Germinal center (tissue), 1 donor: ENCODE results near the gene CRYBB2.
"Not testable (repeated sequence)": the region's sequence is repeated elsewhere in the genome, so short reads cannot be mapped to it uniquely, and the experiment has no call there.

ENCODE experiments used
- DNase-seq: peaks from one replicate; pipeline ENCODE4 v3.0.0; 2012; ENCODE audit warnings: mixed read lengths, low spot score

CRYBB2 gene

DNA sequence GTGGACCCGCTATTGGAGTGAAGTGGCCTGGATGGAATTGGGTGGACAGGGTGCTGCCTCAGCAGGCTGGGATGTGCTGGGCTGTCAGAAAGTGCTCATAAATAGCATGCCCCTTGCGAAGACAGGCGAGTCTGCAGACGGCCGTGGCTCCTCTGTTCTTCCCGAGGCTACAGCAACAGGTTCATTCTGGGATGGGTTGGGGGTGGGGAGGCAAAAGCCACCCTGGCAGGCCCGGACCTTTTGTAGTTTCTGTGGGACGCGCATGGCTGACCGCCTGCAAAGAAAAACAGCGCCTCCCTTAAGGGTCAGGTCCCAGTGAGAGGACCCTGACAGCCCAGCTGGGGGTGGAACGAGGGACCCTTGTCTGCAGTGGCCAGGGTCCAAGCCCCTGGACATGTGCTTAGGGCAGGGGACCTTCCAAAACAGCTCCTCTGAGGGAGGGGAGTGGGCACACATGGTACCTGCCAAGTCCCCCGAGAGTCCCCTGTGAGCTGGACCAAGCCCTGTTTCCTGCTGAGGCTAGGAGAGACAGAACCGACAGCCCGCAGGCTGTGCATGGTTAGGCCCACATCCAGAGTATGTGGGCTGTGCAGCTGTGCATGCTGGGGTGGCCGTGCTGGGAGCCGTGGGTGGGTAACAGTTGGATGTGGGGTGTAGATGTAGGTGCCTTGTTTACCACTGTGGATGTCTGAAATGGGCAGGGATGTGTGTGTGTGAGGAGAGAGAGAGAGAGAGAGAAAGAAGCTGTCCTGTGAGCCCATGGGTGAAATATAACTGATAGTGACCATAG lies 19.5 kb upstream of the CRYBB2 start, which contains the start of gene CRYBB3:
CRYBB3 (plus strand) TSS at position 128 of the 790 bp plus-strand sequence. CDS start 1,539 bp downstream, outside the sequence.
- DNase-seq, result no peak

DNA sequence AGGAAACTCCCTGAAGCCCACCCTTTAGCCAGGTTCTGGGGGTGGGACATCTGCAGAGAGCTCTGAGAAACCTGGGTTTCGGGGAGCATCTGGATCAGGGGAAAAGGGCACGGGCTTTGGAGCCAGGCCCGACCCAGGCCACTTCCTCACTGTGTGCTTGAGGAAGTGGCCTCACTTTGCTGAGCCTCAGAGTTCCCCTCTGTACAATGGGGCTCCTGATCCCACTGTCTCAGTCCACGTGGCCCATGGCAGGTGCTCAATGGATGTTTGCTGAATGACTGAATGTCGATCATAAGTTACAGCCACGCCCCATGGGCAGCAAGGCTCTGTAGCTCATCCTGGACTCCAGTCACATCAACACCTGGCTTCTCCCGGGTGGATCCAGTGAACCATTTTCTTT lies 18.5 kb upstream of the CRYBB2 start:
- DNase-seq, result no peak

DNA sequence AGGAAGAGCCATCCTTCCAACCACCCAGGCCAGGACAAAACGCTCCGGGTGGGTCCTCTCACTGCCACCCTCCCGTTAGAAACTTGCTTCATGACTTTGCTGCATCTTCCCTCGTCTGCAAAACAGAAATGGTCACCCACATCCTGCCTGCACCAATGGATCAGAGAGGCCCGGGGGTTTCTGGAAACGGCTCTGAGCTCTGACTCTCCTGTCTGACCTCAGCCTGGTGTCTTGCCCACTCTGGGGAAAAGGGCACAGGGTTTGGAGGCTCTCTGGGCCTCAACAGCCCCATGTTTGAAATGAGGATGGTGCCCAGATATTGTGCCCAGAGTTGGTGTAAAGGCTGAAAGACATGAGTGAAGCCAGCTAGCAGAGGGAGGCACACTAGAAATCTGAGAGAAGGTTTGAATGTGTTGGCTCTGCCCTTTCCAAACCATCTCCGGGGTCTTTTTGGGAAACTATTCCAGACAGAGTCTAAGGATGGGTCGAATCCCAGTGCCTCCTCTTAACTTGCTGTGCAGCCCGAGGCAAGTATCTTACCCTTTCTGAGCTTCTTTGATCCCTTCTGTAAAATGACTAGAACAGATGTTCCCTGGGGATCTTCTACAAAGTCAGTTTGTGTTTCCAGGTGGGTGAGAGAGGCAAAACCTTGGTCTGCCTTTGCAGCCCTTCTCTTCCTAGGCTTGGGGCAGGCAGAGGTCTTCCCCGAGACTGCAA lies 17.7 kb upstream of the CRYBB2 start:
- no peak for DNase-seq

DNA sequence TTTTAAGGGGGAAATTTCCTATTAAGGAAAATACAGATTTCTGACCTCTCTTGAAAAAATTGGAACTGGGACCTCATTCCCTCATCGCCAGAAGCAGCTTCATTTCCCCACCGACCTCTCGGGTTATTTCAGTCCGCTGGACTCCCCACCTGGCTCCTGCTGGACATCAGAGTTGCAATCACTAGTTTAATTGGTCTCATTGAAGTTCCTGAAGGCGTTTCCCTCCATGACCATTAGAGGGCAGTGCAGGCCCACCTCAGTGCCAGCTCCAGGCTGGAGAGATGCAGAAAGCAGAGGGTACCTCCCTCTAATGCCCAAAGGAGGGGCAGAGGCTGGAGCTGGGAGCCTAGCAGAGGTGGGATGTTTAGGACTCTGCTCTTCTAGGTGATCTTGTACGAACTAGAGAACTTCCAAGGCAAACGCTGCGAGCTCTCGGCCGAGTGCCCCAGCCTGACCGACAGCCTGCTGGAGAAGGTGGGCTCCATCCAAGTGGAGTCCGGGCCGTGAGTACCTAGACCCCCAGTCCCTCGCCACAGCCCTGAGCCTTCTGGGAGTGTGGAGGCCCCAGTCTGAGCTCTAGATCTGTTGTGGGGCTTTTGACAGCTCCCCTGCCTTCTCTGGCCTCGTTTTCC lies 17.0 kb upstream of the CRYBB2 start:
- DNase-seq, result peak; percentile 66

DNA sequence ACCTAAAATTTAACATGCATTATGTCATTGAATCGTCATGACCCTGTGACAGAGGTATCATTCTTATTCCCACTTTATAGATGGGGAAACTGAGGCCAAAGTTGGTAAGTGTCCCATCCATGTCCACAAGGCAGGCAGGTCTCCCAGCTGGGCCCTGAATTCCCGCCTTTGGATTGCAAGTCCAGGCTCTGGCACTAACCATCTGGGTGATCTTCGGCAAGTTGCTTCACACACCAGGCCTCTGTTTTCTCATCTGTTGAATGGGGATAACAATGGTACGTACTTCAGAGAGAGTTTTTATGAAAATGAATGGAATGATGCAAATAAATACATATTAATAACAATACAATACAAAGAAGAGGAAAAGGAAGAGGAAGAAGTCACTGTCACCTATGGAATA lies 16.4 kb upstream of the CRYBB2 start:
- no peak for DNase-seq

DNA sequence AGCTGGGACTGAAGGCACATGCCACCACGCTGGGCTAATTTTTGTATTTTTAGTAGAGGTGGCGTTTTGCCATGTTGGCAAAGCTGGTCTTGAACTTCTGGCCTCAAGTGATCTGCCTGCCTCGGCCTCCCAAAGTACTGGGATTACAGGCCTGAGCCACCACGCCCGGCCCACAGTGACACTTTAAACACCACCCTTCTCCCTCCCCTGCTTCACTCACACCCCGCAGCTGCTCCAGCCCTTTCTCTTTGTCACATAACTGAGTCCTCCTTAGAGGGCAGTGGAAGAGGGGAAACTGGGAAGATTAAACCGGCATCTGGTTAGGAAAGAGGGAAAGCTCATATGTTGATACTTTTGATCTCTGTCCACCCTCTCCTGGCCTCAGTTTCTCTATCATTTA lies 14.9 kb upstream of the CRYBB2 start:
- DNase-seq, result not testable (repeated sequence)

DNA sequence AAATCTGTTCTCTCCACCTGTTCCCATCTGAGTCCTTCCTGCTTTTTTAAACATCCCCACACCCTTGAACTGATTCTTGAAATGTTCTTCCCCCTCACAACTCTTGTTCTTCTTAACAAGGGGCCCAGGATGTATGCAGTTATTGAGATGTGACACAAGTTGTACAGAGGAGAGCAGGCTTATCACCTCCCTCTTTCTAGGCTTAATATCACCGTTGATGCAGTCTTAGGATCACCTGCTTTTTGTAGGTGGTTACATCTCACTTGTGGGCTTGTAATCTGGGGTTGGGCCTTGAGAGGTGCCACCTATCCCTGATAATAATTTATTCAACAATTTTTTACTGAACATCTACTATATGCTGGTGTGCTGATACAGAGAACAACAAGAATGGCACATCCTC lies 13.6 kb upstream of the CRYBB2 start:
- DNase-seq, result no peak

DNA sequence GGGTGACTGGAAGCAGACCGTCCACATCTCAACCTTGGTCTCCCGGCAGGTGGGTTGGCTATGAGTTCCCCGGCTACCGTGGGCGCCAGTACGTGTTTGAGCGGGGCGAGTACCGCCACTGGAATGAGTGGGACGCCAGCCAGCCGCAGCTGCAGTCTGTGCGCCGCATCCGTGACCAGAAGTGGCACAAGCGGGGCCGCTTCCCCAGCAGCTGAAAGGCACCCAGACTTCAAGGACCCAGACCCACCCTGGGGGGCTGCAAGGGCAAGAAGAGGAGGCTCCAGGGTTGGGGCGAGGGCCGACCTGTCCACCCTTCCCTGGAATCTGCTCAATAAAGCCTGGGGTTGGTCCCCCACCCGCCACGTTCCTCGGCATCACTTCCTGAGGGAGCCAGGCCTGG lies 12.4 kb upstream of the CRYBB2 start:
- DNase-seq, result no peak

DNA sequence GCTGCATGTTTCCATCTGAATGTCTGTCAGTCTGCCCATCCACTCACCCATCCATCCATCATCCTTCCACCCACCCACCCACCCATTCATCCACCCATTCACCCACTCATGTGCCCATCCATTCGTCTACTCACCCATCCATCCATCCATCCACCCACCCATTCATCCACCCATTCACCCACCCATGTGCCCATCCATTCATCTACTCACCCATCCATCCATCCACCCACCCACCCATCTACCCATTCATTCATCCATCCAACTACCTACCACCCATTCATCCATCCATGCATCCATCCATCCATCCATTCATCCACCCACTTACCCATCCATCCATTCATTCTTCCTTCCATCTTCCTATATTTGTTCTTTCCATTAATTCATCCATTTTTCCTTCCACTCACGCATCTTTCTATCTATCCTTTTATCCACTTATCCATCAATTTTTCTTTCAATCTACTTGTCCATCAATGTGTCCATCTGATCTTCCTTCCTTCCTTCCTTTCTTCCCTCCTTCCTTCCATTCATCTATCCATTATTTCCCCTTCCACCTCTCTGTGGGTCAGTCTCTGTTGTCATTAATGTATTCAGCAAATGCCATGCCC lies 11.8 kb upstream of the CRYBB2 start:
- DNase-seq, result no peak

DNA sequence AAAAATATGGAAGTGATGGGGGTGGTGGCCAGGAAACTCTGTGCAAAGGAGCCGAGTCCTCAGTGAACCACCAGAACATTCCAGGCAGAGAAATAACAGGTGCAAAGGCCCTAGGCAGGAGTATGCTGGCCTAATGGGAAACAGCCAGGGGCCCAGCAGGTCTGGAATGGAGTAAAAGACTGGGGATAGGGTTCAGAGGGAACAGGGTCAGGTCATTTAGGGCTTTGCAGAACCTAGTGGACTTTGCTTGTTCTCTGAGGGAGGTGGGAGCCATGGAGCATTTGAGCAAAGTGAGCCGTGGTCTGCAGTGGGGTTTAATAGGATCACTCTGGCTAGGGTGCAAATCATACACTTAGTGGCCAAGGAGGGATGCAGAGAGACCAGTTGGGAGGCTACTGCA lies 11.1 kb upstream of the CRYBB2 start:
- no peak for DNase-seq

DNA sequence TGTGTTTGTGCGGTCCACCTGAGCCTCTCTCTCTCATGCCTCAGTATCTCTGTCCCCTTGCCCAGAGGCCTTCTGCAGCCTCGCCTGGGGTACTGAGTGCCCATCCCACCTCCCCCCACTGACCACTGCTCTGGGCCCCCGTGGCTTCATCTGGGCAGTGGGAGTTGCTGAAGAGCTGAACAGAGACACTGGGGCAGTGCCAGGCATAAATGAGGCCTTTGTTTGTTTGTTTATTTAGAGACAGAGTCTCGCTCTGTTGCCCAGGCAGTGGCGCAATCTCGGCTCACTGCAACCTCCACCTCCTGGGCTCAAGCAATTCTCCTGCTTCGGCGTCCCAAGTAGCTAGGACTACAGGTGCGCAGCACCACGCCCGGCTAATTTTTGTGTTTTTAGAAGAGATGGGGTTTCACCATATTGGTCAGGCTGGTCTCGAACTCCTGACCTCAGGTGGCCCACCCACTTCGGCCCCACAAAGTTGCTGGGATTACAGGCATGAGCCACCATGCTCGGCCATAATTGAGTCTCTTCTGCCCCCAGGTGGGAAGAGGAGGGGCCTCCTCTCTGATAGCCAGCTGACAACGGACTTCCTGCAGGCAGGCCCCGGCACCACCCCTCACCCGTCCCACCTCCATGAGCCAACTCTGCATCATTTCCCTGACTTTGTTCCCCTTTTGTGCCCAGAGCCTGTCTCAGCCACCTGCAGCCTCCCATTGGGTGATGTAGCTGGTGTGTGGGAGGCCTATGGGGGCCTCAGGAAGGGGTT lies 10.5 kb upstream of the CRYBB2 start:
- no peak for DNase-seq

DNA sequence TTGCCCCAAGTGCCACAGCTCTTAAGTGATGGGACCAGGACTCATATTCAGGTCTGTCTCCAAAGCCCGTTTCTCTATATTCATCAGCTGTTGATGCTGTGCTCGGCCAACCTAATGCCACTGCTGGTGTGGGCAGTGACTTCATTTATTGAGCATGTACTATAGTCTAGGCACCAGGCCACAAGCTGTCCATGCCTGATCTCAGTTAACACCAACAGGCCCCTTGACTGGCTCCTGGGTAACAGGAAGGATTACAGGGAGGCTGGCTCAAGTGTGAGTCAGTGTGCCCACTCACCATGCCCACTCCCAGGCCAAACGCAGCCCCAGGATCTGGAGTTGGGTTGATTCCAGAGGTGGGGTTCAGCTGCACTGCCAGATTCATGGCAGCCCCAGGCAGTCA lies 8.6 kb upstream of the CRYBB2 start:
- DNase-seq, result no peak

DNA sequence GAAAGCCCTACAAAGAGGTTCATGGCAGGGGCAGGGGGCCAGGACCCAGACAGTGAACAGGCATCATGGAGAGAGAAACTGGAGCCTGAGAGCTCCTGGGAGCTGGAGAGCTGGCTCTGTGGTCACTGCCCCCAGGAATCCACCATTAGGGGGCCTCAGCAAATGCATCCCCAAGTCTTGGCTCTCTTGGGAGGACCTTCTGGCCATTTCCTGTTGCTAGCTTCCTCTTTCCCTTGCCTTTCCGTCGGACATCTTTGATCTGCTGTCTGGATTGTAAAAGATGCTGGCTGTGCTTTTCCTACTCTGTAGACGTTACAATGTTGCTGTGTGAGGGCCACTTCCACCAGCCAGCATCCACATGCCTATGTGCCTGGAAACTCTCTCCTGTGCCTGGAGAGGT lies 7.1 kb upstream of the CRYBB2 start:
- no peak for DNase-seq

DNA sequence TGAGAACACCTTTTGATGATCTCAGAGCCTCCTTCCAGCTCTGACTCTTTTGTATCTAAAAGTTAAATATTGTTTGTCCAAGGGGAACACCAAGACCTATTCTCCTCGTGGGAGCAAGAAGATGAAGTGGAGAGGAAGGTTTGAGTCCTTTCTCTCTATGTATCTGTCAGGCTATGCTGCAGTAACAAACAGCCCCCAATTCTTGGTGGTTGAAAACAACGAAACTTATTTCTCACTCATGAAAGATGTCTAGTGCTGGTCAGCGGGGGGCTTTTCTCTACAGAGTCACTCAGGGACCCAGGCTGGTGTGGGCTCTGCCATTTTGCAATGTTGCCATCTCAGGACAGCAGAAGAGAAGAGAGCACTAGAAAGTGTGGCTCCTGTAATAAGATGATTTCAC lies 6.2 kb upstream of the CRYBB2 start:
- no peak for DNase-seq

DNA sequence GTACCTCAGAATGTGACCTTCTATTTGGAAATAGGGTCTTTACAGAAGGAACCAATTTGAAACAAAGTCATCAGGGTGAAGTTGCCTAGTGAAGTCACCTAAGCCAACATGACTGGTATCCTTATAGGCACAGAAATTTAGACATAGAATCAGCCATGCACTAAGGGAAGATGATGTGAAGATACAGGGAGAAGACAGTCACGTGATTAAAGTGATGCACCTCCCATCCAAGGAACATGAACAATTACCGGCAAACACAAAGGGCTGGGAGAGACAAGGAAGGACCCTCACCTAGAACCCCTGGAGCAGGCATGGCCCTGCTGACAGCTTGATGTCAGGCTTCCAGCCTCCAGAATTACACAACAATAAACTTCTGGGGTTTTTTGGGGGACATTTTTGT lies 3.2 kb upstream of the CRYBB2 start:
- no peak for DNase-seq

DNA sequence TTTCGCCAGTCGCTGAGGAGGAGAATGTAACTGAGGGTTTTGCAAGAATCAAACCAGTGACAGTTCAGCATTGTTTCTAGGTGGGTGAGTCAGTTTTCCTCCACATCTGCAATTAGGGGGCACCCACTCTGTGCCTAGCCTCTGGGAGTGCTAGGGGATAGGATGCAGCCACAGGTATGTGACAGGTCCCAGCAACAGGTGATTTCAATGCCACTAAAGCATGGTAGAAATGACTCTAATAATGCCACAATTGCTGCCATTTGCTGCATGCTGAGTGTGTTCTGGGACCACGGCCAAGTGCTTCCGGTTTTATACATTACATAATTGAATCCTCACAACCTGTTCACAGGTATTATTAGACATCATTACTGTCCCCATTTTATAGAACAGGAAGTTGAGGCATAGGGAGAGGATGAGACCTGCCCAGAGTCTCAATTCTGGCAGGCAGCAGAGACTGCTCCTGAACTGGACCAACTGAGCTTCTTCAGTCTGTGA lies 556 bp downstream of the CRYBB2 start:
- no peak for DNase-seq

DNA sequence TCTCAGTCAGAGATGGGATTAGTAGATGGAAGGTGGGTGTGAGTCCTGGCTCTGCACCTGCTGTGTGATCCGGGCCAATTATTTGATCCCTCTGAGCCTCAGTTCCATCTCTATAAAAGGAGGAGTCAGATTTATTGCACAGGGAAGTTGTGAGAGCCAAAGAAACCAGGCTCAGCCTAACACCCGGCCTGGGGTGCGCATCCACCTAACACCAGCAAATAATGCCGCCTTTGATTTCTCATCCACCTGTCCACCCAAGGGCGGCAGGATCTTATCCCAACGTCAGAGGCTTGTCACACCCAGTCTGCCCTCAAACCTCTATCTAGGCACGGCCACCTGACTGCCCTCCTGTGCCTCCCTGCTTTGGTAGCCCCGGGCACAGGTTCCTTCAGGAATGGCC lies 2.4 kb downstream of the CRYBB2 start:
- no peak for DNase-seq

DNA sequence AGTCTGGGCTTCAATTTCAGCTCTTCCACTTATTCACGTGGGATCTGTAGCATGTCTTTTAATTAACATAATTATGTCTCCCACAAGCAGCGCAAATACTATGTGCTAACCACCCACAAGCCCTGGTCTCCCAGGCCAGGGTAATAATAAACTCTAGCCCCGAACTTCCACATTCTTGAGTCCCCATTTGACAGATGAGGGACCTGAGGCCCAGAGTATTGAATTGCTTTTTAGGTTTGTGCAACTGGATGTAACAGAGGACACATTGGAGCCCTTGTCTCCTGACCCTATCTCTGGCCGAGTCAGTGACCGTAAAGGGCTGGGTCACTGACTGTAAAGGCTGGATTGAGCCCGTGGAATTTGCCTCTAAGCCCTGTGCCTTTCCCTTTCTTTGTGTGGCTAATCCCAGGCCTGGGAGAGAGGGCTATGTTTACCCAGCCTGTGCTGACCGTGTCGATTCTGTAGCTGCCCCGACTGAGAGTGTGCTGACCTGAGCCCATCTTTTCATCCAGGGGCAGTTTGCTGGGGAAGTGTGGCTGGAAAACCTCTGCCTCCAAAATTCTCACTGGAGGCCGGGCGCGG lies 3.9 kb downstream of the CRYBB2 start:
- DNase-seq, result no peak

DNA sequence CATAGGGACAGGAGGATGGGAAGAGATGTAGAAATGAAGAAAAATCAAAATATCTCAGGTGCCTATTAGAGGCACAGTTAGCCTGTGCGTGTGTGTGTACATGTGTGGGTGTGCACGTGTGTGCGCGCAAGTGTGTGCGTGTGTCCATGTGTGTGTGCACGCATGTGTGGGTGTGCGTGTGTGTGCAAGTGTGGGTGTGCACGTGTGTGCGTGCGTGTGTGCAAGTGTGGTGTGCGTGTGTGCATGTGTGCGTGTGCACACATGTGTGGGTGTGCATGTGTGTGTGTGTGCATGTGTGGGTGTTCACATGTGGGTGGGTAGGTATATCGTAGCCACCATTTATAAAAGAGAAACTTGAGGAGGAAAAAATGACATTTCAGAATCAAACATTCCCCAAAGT lies 9.4 kb downstream of the CRYBB2 start:
- no peak for DNase-seq

DNA sequence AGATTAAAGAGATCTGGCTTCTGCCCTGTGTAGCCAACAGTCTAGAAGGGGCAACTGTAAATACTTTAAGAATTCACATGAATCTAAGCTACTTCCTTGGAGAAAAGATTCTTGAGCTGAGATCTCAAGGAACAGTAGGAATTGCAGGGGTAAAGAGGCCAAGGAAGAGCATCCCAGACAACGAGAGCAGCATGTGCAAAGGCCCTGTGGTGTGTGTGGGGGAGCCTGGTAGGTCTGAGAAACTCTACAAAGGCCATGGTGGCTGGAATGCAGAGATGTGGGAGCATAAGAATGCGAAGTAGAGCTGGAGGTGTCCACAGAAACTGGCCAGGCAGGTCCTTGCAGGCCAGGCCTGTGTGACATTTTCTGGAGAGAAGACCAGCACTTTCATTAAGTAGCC lies 11.3 kb downstream of the CRYBB2 start:
- not testable (repeated sequence) for DNase-seq

DNA sequence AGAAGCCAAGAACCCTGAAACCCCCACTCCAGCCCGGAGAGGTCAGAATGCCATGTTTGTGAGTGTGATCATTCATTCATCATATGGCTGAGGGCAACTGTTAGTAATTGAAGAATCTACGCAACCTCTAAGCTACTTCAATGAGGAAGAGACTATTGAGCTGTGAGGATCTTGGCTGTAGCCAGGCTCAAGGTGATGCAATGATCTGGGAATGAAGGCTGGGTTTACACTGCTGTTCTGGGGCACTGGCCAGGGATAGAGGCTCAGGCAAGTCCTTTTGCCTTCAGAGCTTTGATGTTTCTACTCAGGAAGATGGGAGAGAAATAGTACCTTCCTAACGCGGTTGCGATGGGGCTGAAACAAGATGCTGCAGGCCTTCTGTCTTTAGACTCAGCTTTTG lies 12.9 kb downstream of the CRYBB2 start:
- no peak for DNase-seq
